Activated CD8-positive, alpha-beta memory T cell treated with anti-CD3 and anti-CD28 coated beads for 48 hours (primary cell): ENCODE results near the gene TANC1.

Source experiments
- DNase-seq, 3 experiments: peaks; one replicate each; pipeline ENCODE4 v3.0.0-alpha.2; 2020; ENCODE audit warnings: low read depth in 2 of 3, low spot score in 2 of 3

Gene TANC1

GRCh38 chr2:159109517-159109916 lies 141.1 kb downstream of the TANC1 start:
- no peak for DNase-seq

GRCh38 chr2:159110784-159111183 lies 142.3 kb downstream of the TANC1 start:
- no peak for DNase-seq

- no peak for DNase-seq
Measured at GRCh38 chr2:159111346-159111927, 143.0 kb downstream of the TANC1 start.

DNA sequence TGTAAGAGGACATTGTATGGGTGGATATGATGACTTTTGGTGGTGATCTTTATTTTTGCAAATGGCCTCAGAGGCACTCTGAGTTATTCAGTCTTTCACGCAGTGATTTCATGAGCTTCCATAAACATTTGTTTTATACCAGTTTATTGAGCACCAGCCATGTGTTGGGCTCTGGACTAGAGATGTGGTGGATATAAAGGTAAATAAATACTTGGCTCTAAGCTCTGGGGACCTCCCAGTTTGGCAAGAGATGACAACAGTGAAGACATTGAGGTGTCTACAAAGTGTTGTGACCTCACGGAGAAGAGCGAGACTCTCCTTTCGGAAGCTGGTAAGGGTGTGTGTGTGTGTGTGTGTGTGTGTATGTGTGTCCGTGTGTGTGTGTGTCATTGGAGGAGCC lies 146.4 kb downstream of the TANC1 start:
- no peak for DNase-seq

DNA sequence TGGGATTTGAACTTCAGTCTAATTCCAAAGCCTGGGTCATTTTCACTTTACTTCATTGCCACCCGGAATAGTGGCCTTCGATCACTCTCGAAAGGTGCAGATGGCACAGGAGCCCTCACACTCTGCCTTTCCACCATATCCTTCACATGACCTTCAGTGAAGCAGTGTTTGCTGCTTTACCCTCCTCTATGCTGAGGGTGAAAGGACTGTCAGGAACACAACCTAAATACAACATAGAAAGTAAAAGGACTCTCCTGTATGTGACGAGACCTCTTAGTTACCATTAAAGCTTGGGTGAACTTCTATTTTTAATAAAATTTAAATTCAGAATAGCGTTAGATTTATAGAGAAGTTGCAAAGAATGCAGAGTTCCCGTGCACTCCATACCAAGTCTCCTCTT lies 148.5 kb downstream of the TANC1 start:
- no peak for DNase-seq

DNA sequence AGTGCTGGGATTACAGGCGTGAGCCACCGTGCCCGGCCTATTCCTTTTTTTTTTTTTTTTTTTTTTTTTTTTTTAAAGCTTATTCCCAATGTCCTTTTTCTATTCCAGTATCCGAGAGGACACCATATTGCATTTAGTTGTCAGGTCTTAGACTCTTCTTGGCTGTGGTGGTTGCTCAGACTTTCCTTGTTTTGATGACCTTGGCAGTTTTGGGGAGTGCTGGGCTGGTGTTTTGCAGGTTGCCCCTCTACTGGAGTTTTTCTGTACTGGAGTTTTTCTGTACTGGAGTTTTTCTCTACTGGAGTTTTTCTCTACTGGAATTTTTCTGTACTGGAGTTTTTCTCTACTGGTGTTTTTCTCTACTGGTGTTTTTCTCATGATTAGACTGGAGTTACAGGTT lies 149.2 kb downstream of the TANC1 start:
- DNase-seq = no peak

DNA sequence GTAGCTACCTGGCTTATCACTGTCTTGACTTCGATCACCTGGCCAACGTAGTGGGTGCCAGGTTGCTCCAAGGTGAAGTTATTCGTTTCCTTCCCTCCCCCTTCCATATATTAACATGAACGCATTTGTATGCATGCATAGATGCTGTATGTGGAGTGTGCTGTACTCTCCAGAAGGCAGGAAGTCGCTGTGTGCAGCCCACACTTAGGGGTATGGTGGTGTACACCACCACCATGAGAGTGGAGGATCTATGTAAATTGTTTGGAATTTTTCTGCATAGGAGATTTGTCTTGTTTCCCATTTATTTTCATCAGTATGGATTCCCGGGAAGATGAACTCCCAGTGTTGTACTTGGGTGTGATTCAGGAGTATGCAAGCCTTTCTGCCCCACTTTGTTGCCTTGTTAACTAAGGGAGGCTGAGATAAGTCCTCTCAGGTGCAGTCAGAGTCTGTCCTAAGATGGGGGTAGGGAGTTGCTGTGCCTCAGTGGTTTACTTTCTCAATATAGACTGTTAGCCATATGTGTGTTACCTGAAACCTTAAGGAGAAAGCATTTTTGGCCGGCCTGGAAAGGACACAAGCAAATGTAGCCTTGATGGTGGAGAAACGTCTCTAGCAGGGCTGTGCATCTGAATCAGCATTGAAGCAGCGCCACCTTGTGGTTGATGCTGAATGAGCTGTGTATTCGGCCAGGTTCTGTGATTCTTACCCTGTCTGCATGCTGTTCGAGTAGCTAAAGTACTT lies 149.8 kb downstream of the TANC1 start:
- DNase-seq = peak; percentile 35 to 71 (median 67)

GRCh38 chr2:159118859-159119500 lies 150.5 kb downstream of the TANC1 start:
- no peak for DNase-seq

DNA sequence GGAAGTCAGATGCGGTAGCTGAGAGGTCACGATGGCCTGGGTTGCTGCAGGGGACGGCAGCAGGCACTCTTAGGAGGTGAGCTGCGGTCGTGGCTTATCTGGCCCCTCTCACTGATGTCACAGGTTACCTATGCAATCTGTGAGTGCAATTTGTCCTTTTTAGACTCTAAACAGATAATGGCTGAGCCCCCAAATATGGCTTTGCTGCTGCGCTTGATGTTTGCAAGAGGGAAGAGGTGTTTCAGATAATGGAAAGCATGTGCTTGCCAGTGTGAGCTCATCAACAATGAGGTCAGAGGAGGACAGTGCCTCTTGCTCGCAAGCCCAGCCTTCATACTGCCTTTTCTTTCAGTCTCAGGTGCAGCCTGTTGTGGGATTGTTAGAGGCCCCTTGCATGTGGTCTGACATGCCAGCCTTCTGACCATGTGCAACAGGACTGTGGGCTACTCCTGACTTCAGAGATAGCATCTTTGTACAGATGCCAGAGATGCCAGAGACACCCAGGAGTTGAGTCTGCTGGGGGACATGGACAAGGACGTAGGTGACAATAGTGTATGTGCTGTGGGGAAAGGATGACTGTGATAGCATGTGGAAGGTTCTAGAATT lies 151.3 kb downstream of the TANC1 start:
- no peak for DNase-seq

DNA sequence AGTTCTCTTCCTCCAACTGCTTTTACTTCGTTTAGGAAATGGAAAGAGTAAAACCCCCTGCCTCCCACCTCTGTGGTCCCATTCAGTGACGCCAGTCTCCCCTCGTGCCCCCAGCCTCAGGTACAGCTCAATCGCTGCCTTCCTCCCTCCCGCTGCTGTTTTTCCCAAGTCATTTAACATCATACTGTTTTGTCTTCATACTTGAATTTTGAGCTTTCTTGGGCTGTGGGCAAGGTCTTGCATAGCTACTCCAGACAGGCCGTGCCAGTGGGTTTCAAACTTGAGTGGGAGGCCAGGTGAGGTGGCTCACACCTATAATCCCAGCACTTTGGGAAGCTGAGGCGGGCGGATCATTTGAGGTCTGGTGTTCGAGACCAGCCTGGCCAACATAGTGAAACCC lies 155.3 kb downstream of the TANC1 start:
- DNase-seq = no peak

- DNase-seq = no peak
Measured at GRCh38 chr2:159124441-159124911, 156.0 kb downstream of the TANC1 start.

DNA sequence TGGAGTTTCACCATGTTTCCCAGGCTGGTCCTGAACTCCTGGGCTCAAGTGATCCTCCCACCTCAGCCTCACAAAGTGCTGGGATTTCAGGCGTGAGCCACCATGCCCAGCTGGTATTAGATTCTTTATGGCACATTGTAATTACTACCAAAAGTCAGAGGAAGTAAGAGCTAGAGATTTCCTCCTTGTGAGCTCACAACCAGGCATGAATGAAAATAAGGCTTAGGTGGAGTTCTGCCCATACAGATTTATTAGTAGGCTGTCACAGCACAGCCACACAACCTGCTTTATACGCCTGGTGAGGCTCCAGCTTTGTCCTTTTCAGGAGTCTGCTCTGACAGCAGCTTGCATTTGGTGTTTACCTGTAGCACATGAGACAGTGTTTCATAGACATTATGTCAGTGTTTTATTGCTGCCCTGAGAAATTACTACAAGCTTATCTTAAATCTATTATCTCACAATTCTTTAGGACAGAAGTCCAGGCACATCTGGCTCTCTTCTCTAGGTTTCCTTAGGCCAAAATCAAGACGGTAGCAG lies 156.6 kb downstream of the TANC1 start:
- no peak for DNase-seq

DNA sequence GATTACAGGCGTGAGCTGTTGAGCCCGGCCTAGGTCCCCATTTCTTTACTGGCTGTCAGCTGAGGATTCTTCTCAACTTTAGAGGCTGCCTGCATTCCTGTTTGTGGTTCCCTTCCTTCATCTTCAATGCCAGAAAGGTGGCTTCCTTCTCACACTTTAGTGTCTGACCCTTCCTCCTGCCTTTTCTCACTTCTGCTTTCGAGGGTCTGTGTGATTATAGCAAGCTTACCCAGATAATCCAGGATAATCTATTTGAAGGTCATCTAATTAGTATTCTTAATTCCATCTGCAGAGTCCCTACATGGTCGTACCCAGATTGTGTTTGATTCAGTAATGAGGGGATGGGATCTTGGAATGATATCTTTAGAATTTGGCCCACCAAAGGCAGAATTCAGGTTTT lies 157.4 kb downstream of the TANC1 start:
- DNase-seq = no peak

- no peak for DNase-seq
Measured at GRCh38 chr2:159126432-159127022, 158.1 kb downstream of the TANC1 start.

DNA sequence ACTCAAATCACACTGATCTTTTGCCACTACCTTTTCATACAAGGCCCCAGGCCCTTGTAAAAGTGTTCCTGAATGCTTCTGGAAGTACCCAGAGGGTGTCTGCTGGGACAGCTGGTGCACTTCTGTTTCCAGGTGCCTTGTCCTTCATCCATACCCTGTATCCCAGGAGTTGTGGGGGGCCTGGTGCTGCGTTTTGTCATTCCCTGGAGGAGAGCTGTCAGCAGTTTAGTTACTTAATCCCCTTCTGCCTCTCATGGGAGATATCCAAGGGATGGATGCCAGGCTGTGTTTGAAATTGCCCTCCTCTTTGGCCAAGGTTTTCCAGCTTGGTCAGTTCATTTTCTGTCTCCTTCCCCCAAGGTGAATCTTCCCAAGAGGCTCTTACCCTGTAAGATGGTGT lies 159.8 kb downstream of the TANC1 start:
- no peak for DNase-seq

GRCh38 chr2:159129269-159129668 lies 160.8 kb downstream of the TANC1 start:
- DNase-seq = no peak

- no peak for DNase-seq
Measured at GRCh38 chr2:159129824-159130223, 161.4 kb downstream of the TANC1 start.

DNA sequence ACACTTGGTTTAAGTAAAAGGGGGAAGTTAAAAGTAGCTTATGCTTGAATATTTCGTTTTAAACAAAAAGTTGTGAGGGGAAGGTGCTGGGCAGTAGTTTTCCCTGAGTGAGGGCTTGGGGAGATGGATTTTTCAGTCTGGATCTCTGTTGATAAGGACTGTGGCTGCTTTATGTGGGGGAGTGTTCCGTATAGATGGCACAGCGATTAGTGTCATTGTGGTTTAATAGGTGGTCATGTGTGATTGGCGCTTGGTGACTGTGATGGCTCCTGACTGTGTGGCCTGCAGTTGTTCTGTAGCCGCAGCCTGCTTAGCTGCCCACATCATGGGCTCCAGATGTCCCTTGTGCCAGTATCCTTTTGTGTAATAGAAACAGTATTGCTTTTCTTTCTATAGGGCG lies 161.9 kb downstream of the TANC1 start:
- no peak for DNase-seq

DNA sequence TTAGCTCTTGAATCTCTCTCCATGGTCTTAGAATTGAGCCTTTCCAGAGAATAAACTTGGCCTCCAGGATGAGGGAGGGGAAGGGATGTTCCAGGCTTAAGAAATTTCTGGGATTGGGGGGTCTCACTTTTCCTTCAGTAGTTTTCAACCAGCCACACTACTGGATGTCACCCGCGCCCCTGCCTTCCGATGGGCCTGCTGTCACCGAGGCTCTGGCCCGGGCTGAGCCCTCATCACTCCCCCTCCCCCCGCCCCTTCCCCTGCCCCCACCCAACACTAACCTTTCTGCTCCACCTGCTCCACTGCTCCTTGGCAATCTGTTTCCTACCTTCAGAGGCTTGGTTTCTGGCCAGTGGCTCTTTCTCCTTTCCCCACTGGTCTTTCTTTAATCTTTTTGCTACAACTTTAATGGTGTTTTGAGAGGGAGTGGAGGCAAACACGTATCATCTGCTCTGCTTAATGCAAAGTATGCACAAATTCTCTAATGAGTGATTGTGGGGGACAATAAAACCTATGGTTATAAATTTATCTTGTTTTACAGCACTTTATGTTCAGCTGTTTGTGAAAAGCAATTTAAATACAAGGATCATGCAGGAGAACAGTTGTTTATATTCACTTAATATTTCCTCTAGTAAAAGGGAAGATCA lies 162.9 kb downstream of the TANC1 start:
- DNase-seq = no peak

GRCh38 chr2:159131914-159132281 lies 163.5 kb downstream of the TANC1 start:
- no peak for DNase-seq

GRCh38 chr2:159133797-159134196 lies 165.4 kb downstream of the TANC1 start:
- DNase-seq = no peak
